Panc1 (cell line): ENCODE measurements around the gene CHRM4. TPM values are rescaled to one million over a fixed set of nuclear protein-coding genes. Genes with fewer than 3 reads are reported as not detected.

Experiments
- ATAC-seq: fragments of 200-7000 bp; cut with Tn5 transposase; 2 replicates; pipeline ENCODE4 v1.9.1; 2020; ENCODE audit warnings: mild to moderate bottlenecking, moderate library complexity
- BruUV-seq: library from RNA; stranded (reverse); fragments of 400-500 nt; replicated peaks from 2 replicates; lab custom pipeline; 2021; lab: Mats Ljungman, UMichigan
- CTCF ChIA-PET: fragments of 300-600 bp; sonication (Branson Sonifier 250); formaldehyde crosslinking; loops from one replicate; lab custom pipeline; 2022; ENCODE audit warnings: antibody characterized with exemption; lab: Charles Lee
- POLR2A ChIA-PET: fragments of 300-600 bp; sonication (Branson Sonifier 250); formaldehyde crosslinking; loops from one replicate; lab custom pipeline; 2022; ENCODE audit warnings: antibody characterized with exemption; lab: Charles Lee
- DNase-seq: peaks from one replicate; pipeline ENCODE4 v3.0.0-alpha.2; 2010; ENCODE audit warnings: low read depth, low spot score
- H3K27ac ChIP-seq: 2 replicates; pipeline ENCODE4 v1.5.1; 2011; ENCODE audit warnings: mild to moderate bottlenecking, low read length, inconsistent platforms
- H3K27me3 ChIP-seq: fragments of 200-500 bp; sonication (Bioruptor generic); 2 replicates; pipeline ENCODE4 v1.6.0; 2014; ENCODE audit warnings: low read length, inconsistent platforms; ENCODE audit not compliant: control insufficient read depth, insufficient read depth
- H3K36me3 ChIP-seq: fragments of 200-500 bp; sonication (Bioruptor generic); 2 replicates; pipeline ENCODE4 v1.5.1; 2014; ENCODE audit warnings: inconsistent platforms, mild to moderate bottlenecking, low read length, moderate library complexity; ENCODE audit not compliant: control insufficient read depth, insufficient read depth
- H3K4me1 ChIP-seq: 2 replicates; pipeline ENCODE4 v1.5.1; 2011; ENCODE audit warnings: inconsistent platforms, mild to moderate bottlenecking, low read length, moderate library complexity; ENCODE audit not compliant: control insufficient read depth, insufficient read depth
- H3K4me3 ChIP-seq, 2 experiments: 2 replicates each; pipeline ENCODE4 v1.5.1; 2011 to 2012; ENCODE audit warnings: low read depth in 2 of 2, low read length in 2 of 2, mild to moderate bottlenecking in 2 of 2, inconsistent platforms in 1 of 2, moderate library complexity in 1 of 2
- H3K9me3 ChIP-seq: fragments of 200-500 bp; sonication (Bioruptor generic); 2 replicates; pipeline ENCODE4 v1.5.1; 2014; ENCODE audit warnings: low read depth, mild to moderate bottlenecking, inconsistent platforms, low read length, moderate library complexity; ENCODE audit not compliant: control insufficient read depth, insufficient read depth
- POLR2AphosphoS5 ChIP-seq: IDR thresholded peaks from 2 replicates; pipeline ENCODE4 v1.6.1; 2012; ENCODE audit warnings: mild to moderate bottlenecking, low read depth, low read length, moderate library complexity
- SIN3A ChIP-seq: IDR thresholded peaks from 2 replicates; pipeline ENCODE4 v1.6.1; 2012; ENCODE audit warnings: low read depth, mild to moderate bottlenecking, low read length, moderate library complexity, borderline replicate concordance; ENCODE audit not compliant: insufficient read depth
- TCF7L2 ChIP-seq: IDR thresholded peaks from 2 replicates; pipeline ENCODE4 v1.6.1; 2011; ENCODE audit warnings: mild to moderate bottlenecking, low read depth, low read length, inconsistent platforms
- in situ Hi-C: cut with HindIII; loops from 2 replicates; pipeline ENCODE4 v1.10.0; 2016; ENCODE audit warnings: low sequenced_read_pairs, low pct_unique_long_range_greater_than_20kb
- intact Hi-C: fragments of 100-400 bp; cut with micrococcal nuclease; formaldehyde crosslinking; loops from one replicate; pipeline ENCODE4 v1.10.0; 2022; ENCODE audit not compliant: unreplicated experiment
- total RNA-seq: library from RNA; stranded (reverse); gene quantifications from one replicate; pipeline ENCODE4 v1.2.1, GENCODE V29; 2021; ENCODE audit not compliant: unreplicated experiment
- TF ChIP-seq, protein P1 (sequence below), 2 experiments: IDR thresholded peaks; 2 replicates each; pipeline ENCODE4 v1.6.1; 2011 to 2012; ENCODE audit warnings: low read depth in 2 of 2, control low read depth in 1 of 2, low read length in 1 of 2, mild to moderate bottlenecking in 1 of 2, moderate library complexity in 1 of 2; ENCODE audit not compliant: insufficient read depth in 1 of 2
- TF ChIP-seq, protein P2 (sequence below): fragments of 450-650 bp; IDR thresholded peaks from 2 replicates; pipeline ENCODE4 v1.5.1; 2017; ENCODE audit warnings: mild to moderate bottlenecking

The CHRM4 gene
- total RNA-seq, 1 experiment from 2014 or later = 3.1 TPM

DNA sequence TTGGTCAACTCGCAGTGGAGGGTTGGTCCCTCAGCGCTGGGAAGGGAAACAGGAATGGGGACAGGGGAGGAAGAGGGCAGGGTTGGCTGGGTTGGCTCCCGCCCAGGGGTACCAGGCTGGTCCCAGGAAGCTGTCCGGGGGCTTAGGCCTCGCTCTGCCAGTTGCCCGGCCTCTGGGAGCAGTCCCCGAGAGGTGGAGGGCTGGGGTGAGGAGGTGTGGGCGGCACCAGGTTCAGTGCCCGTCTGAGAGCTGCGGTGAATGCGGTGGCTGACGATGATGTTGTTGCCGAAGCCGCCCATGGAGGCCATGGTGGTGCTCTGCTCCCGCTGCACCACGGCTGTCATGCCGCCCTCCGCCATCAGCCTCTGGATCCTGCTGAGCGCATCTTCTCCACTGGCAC, 6.0 kb upstream of the CHRM4 start:
- ChIA-PET CTCF (no interaction called here), POLR2A (no interaction called here)
- TF ChIP-seq, protein P1, sequence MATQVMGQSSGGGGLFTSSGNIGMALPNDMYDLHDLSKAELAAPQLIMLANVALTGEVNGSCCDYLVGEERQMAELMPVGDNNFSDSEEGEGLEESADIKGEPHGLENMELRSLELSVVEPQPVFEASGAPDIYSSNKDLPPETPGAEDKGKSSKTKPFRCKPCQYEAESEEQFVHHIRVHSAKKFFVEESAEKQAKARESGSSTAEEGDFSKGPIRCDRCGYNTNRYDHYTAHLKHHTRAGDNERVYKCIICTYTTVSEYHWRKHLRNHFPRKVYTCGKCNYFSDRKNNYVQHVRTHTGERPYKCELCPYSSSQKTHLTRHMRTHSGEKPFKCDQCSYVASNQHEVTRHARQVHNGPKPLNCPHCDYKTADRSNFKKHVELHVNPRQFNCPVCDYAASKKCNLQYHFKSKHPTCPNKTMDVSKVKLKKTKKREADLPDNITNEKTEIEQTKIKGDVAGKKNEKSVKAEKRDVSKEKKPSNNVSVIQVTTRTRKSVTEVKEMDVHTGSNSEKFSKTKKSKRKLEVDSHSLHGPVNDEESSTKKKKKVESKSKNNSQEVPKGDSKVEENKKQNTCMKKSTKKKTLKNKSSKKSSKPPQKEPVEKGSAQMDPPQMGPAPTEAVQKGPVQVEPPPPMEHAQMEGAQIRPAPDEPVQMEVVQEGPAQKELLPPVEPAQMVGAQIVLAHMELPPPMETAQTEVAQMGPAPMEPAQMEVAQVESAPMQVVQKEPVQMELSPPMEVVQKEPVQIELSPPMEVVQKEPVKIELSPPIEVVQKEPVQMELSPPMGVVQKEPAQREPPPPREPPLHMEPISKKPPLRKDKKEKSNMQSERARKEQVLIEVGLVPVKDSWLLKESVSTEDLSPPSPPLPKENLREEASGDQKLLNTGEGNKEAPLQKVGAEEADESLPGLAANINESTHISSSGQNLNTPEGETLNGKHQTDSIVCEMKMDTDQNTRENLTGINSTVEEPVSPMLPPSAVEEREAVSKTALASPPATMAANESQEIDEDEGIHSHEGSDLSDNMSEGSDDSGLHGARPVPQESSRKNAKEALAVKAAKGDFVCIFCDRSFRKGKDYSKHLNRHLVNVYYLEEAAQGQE (IDR thresholded peaks at IDR 0.05; ENCODE audit: insufficient read depth in 1 of 2, low read depth in 2 of 2, low read length in 1 of 2) = no peak
- TF ChIP-seq POLR2AphosphoS5 (no peak), TCF7L2 (no peak), SIN3A (no peak)
- TF ChIP-seq, protein P2, sequence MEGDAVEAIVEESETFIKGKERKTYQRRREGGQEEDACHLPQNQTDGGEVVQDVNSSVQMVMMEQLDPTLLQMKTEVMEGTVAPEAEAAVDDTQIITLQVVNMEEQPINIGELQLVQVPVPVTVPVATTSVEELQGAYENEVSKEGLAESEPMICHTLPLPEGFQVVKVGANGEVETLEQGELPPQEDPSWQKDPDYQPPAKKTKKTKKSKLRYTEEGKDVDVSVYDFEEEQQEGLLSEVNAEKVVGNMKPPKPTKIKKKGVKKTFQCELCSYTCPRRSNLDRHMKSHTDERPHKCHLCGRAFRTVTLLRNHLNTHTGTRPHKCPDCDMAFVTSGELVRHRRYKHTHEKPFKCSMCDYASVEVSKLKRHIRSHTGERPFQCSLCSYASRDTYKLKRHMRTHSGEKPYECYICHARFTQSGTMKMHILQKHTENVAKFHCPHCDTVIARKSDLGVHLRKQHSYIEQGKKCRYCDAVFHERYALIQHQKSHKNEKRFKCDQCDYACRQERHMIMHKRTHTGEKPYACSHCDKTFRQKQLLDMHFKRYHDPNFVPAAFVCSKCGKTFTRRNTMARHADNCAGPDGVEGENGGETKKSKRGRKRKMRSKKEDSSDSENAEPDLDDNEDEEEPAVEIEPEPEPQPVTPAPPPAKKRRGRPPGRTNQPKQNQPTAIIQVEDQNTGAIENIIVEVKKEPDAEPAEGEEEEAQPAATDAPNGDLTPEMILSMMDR = no peak
- Histone ChIP-seq H3K27me3 (no peaks in the 10 kb centered on the region), H3K27ac (no peak overlapping the region), H3K4me3 (no peak overlapping the region), H3K4me1 (no peaks in the 10 kb centered on the region), H3K9me3 (no peaks in the 10 kb centered on the region), H3K36me3 (no peaks in the 10 kb centered on the region)
- in situ Hi-C loops = no loop called here
- ATAC-seq (no peak), DNase-seq (no peak)
- BruUV-seq = no TSS peak
- intact Hi-C loops = no loop called here

DNA sequence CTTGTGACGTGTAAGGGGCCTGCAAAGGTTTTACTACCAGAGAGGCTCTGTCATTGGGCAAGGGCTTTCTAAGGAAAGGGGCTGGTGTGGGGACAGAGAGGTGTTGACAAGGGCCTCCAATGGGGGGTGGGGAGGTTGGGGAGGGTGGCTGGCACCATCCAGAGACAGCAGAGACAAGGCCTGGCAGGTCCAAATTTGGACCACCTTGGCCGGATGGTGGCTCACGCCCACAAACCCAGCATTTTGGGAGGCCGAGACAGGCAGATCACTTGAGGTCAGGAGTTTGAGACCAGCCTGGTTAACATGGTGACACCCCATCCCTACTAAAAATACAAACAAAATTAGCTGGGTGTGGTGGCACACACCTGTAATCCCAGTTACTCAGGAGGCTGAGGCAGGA, 2.2 kb upstream of the CHRM4 start:
- POLR2A ChIA-PET = no interaction called here
- Histone ChIP-seq H3K4me1 (peaks cover 11% of the 10 kb centered on the region), H3K9me3 (no peaks in the 10 kb centered on the region), H3K27ac (no peak overlapping the region), H3K4me3 (no peak overlapping the region), H3K27me3 (peaks cover under 1% of the 10 kb centered on the region; the same call in 1 of the 2 replicates), H3K36me3 (no peaks in the 10 kb centered on the region)
- CTCF ChIA-PET = no interaction called here
- BruUV-seq = no TSS peak
- intact Hi-C loops (no loop called here), in situ Hi-C loops (no loop called here)
- TF ChIP-seq POLR2AphosphoS5 = no peak
- no peak for TF ChIP-seq TCF7L2
- TF ChIP-seq, protein P2 = no peak
- TF ChIP-seq, protein P1 (IDR thresholded peaks at IDR 0.05; ENCODE audit: insufficient read depth in 1 of 2, low read depth in 2 of 2, low read length in 1 of 2) = no peak
- no peak for TF ChIP-seq SIN3A
- no peak for DNase-seq
- ATAC-seq = no peak
